ENCODE data around the gene RBPJ. TPM values are rescaled to one million over a fixed set of nuclear protein-coding genes. Genes with fewer than 3 reads are reported as not detected.
"Not testable (repeated sequence)": the region's sequence is repeated elsewhere in the genome, so short reads cannot be mapped to it uniquely, and the experiment has no call there.

The RBPJ gene
- total RNA-seq, 2 donors from 2014 or later = 31.4 to 41.0 TPM

- Histone ChIP-seq H3K36me3 (peaks cover 21% of the 10 kb centered on the region), H3K4me1 (no peaks in the 10 kb centered on the region), H3K9me3 (no peaks in the 10 kb centered on the region), H3K27ac (no peak overlapping the region), H3K27me3 (no peaks in the 10 kb centered on the region), H3K4me3 (no peak overlapping the region)
- no peak for DNase-seq (ENCODE audit: low spot score)
- no peak for TF ChIP-seq CTCF (IDR thresholded peaks at IDR 0.05)
These were observed 64.9 kb downstream of the RBPJ start for GRCh38 chr4:26385690-26386089.

GRCh38 chr4:26386386-26386785 is 65.6 kb downstream of the RBPJ start:
- H3K4me1 ChIP-seq = no peaks in the 10 kb centered on the region
- no peak overlapping the region for H3K27ac ChIP-seq
- no peaks in the 10 kb centered on the region for H3K27me3 ChIP-seq
- no peak for TF ChIP-seq CTCF (IDR thresholded peaks at IDR 0.05)
- H3K9me3 ChIP-seq = no peaks in the 10 kb centered on the region
- H3K4me3 ChIP-seq = no peak overlapping the region
- peaks cover 21% of the 10 kb centered on the region for H3K36me3 ChIP-seq
- no peak for DNase-seq (ENCODE audit: low spot score)

GRCh38 chr4:26388671-26389070 is 67.9 kb downstream of the RBPJ start:
- no peak for DNase-seq (ENCODE audit: low spot score)
- Histone ChIP-seq H3K36me3 (peaks cover 21% of the 10 kb centered on the region), H3K4me1 (no peaks in the 10 kb centered on the region), H3K4me3 (no peak overlapping the region), H3K9me3 (no peaks in the 10 kb centered on the region), H3K27ac (no peak overlapping the region), H3K27me3 (no peaks in the 10 kb centered on the region)
- TF ChIP-seq CTCF (IDR thresholded peaks at IDR 0.05) = no peak

- Histone ChIP-seq H3K36me3 (no peaks in the 10 kb centered on the region), H3K9me3 (no peaks in the 10 kb centered on the region), H3K27me3 (no peaks in the 10 kb centered on the region), H3K4me3 (no peak overlapping the region), H3K4me1 (no peaks in the 10 kb centered on the region), H3K27ac (no peak overlapping the region)
- no peak for DNase-seq (ENCODE audit: low spot score)
- TF ChIP-seq CTCF (IDR thresholded peaks at IDR 0.05) = no peak
These were observed 76.3 kb downstream of the RBPJ start for GRCh38 chr4:26397086-26397485.

- no peak overlapping the region for H3K4me3 ChIP-seq
- no peak overlapping the region for H3K27ac ChIP-seq
- no peak for TF ChIP-seq CTCF (IDR thresholded peaks at IDR 0.05)
These were observed 79.3 kb downstream of the RBPJ start for GRCh38 chr4:26400132-26400531.

GRCh38 chr4:26402017-26402416 is 81.2 kb downstream of the RBPJ start:
- not testable (repeated sequence) for H3K36me3 ChIP-seq; DNase-seq (ENCODE audit: low spot score); H3K27me3 ChIP-seq; H3K4me3 ChIP-seq; H3K4me1 ChIP-seq; H3K27ac ChIP-seq
- H3K9me3 ChIP-seq = peaks cover 0 to 11% of the 10 kb centered on the region in 2 donors

More at GRCh38 chr4:26400132-26400531, 79.3 kb downstream of the RBPJ start:
- Histone ChIP-seq H3K27me3 (no peaks in the 10 kb centered on the region), H3K36me3 (no peaks in the 10 kb centered on the region), H3K9me3 (no peaks in the 10 kb centered on the region), H3K4me1 (peaks cover 0 to 4% of the 10 kb centered on the region in 2 donors)
- DNase-seq (ENCODE audit: low spot score) = no peak

Measured in right atrium auricular region (tissue), 2 donors.